22Rv1 (cell line): Measurements from ENCODE around the gene TMEM150C.
"Not testable (repeated sequence)": the region's sequence is repeated elsewhere in the genome, so short reads cannot be mapped to it uniquely, and the experiment has no call there.

ENCODE experiments used
- H3K27ac ChIP-seq: fragments of 450-650 bp; 2 replicates; pipeline ENCODE4 v1.5.1; 2017
- ZFX ChIP-seq: fragments of 450-650 bp; IDR thresholded peaks from 2 replicates; pipeline ENCODE4 v1.6.1; 2017; ENCODE audit warnings: antibody characterized with exemption, borderline replicate concordance
- TF ChIP-seq, protein P1 (sequence below): fragments of 450-650 bp; IDR thresholded peaks from 2 replicates; pipeline ENCODE4 v1.5.1; 2017; ENCODE audit warnings: mild to moderate bottlenecking

The TMEM150C gene

DNA sequence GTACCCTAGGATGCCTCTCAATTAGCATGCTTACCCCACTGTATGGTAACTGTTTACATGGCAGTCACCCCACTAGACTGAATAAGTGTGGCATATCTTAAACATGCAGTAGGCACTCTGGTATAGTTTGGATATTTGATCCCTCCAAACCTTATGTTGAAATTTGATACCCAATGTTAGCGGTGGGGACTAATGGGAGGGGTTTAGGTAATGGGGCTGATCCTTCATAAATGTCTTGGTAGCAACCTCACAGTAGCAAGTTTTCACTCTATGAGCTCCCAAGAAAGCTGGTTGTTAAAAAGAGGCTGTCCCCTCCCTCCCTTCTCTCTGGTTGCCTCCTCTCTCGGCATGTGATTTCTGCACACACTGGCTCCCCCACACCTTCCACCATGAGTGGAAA lies 10.1 kb downstream of the TMEM150C start:
- TF ChIP-seq ZFX: no peak
- TF ChIP-seq, protein P1, sequence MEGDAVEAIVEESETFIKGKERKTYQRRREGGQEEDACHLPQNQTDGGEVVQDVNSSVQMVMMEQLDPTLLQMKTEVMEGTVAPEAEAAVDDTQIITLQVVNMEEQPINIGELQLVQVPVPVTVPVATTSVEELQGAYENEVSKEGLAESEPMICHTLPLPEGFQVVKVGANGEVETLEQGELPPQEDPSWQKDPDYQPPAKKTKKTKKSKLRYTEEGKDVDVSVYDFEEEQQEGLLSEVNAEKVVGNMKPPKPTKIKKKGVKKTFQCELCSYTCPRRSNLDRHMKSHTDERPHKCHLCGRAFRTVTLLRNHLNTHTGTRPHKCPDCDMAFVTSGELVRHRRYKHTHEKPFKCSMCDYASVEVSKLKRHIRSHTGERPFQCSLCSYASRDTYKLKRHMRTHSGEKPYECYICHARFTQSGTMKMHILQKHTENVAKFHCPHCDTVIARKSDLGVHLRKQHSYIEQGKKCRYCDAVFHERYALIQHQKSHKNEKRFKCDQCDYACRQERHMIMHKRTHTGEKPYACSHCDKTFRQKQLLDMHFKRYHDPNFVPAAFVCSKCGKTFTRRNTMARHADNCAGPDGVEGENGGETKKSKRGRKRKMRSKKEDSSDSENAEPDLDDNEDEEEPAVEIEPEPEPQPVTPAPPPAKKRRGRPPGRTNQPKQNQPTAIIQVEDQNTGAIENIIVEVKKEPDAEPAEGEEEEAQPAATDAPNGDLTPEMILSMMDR: no peak
- no peak overlapping the region for H3K27ac ChIP-seq

GRCh38 chr4:82547850-82548249 lies 13.9 kb downstream of the TMEM150C start:
- H3K27ac ChIP-seq: not testable (repeated sequence)

DNA sequence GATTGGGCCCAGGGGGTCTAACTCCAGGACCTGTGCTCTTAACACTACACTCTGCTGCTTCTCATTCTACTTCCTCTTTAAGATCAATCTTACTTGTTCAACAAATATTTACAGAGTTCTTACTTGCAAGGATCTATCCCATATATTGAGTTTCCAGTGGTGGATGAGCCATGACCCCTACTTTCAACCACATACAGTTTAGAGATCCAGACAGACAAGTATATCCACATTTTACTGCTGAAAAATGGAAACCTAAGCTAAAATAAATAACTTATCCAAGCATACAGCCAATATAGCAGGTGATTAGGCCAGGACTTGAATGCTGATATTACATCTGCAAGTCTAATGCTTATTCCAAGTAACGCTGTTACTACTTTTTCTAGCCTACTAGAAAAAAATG lies 18.7 kb downstream of the TMEM150C start:
- H3K27ac ChIP-seq: no peak overlapping the region
- TF ChIP-seq, protein P1: no peak
- no peak for TF ChIP-seq ZFX

GRCh38 chr4:82542642-82543041 lies 19.1 kb downstream of the TMEM150C start:
- no peak overlapping the region for H3K27ac ChIP-seq
- no peak for TF ChIP-seq ZFX
- TF ChIP-seq, protein P1: no peak

- H3K27ac ChIP-seq: no peak overlapping the region
Measured at GRCh38 chr4:82529322-82529721, 32.5 kb downstream of the TMEM150C start.

DNA sequence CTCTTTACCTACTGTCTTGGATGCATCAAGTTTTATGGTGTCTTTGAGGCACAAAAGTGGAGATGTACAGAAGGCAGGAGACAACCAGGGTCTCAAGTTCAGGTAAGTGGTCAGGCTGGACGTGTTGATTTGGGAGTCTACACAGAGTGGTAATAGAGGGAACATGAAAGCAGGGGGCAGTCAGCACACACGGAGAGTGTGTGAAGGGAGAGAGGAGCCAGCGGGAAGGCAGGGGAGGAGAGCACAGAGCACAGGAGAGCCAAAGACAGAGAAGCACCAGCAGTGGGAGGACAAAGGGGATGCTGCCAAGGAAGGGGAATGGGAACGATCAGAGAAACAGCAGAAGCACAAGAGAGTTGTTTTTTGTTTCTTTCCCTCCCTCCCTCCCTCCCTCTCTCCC lies 32.9 kb downstream of the TMEM150C start:
- TF ChIP-seq ZFX: no peak
- TF ChIP-seq, protein P1: no peak
- H3K27ac ChIP-seq: no peak overlapping the region

More at GRCh38 chr4:82529322-82529721, 32.5 kb downstream of the TMEM150C start:
- TF ChIP-seq, protein P1: no peak
- TF ChIP-seq ZFX: no peak

DNA sequence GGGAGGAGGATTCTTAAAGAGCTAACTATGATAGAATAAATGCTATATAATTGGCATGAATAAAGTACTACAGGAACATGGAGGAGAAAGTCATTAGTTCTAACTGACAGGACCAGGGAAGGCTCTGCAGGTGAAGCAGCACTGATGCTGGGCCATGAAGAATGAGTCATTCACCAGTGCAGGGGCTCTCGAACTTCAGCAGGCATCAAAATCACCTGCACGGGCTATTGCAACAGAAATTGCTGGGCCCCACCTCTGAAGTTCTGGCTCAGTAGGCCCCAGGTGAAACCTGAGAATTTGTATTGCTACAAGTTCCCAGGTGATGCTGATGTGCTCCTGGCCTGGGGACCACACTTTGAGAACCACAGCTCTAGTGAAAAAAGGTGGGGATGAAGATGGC lies 33.7 kb downstream of the TMEM150C start:
- H3K27ac ChIP-seq: no peak overlapping the region
- TF ChIP-seq, protein P1: no peak
- TF ChIP-seq ZFX: no peak

DNA sequence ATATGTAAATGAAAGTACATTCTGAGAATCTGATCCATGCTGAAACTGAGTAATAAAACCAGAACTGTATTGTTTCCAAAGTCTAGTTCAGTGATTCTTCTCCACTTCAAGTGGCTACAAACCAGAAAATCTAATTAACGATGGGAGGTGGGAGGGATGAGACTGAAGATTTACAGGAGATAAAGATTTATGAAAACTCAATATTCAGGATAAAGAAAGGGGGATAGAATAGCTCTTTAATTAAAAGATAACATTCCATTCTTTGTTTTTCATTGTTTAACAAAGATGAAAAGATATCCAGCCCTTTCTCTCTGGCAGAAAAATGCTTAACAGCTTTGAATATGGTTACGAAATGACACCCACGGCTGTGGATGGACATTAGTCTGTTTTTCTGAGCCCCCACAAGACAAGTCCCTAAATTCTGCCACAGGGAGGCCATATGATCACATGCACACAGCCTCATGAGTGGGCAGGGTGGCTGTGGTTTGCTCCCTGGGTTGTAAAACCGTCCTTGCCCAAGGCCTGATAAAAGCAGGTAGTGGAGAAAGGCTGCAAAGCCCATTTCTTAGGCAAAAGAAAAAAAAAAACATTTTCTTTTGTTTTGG lies 36.4 kb downstream of the TMEM150C start:
- no peak for TF ChIP-seq ZFX
- TF ChIP-seq, protein P1: no peak
- H3K27ac ChIP-seq: no peak overlapping the region
